Neuronal stem cell (in vitro differentiated cells): ENCODE data around the gene WHRN.
A peak's percentile ranks its signal among the peaks of the same experiment; 100 is the strongest.

Source experiments
- DNase-seq: peaks from one replicate; pipeline ENCODE4 v3.0.0-alpha.2; 2013; ENCODE audit warnings: low spot score
- H2AFZ ChIP-seq: one replicate; pipeline ENCODE4 v1.6.1; 2013; ENCODE audit warnings: mild to moderate bottlenecking, low read length, inconsistent platforms
- H2AK5ac ChIP-seq: 2 replicates; pipeline ENCODE4 v1.6.1; 2013; ENCODE audit warnings: low read depth, mild to moderate bottlenecking, inconsistent platforms, low read length, moderate library complexity, mixed read lengths
- H2BK120ac ChIP-seq: 2 replicates; pipeline ENCODE4 v1.6.1; 2013; ENCODE audit warnings: low read depth, mild to moderate bottlenecking, inconsistent platforms, low read length, moderate library complexity, mixed read lengths
- H2BK12ac ChIP-seq: one replicate; pipeline ENCODE4 v1.6.1; 2013; ENCODE audit warnings: low read length, inconsistent platforms
- H2BK15ac ChIP-seq: 2 replicates; pipeline ENCODE4 v1.6.1; 2013; ENCODE audit warnings: mild to moderate bottlenecking, low read length, inconsistent platforms, mixed read lengths
- H2BK5ac ChIP-seq: one replicate; pipeline ENCODE4 v1.6.1; 2013; ENCODE audit warnings: inconsistent platforms, mild to moderate bottlenecking, low read length, moderate library complexity
- H3K14ac ChIP-seq: one replicate; pipeline ENCODE4 v1.6.1; 2013; ENCODE audit warnings: low read length, inconsistent platforms
- H3K18ac ChIP-seq: 2 replicates; pipeline ENCODE4 v1.6.1; 2013; ENCODE audit warnings: low read length, inconsistent platforms
- H3K23ac ChIP-seq: 2 replicates; pipeline ENCODE4 v1.6.1; 2013; ENCODE audit warnings: low read depth, mild to moderate bottlenecking, mixed read lengths, low read length, inconsistent platforms; ENCODE audit not compliant: poor library complexity
- H3K27ac ChIP-seq: replicated peaks from 3 replicates; pipeline ENCODE4 v1.5.1; 2013; ENCODE audit warnings: low read length, inconsistent platforms
- H3K27me3 ChIP-seq, 3 experiments: 2 replicates each; pipeline ENCODE4 v1.6.1; 2013; ENCODE audit warnings: low read length in 3 of 3, mild to moderate bottlenecking in 2 of 3, inconsistent platforms in 1 of 3, low read depth in 1 of 3, mixed read lengths in 1 of 3, moderate library complexity in 1 of 3; ENCODE audit not compliant: control insufficient read depth in 3 of 3, insufficient read depth in 3 of 3
- H3K36me3 ChIP-seq, 2 donors: replicated peaks in 1 of 2; 2 replicates each; pipeline ENCODE4 v1.6.1; 2013; ENCODE audit warnings: low read length in 2 of 2; ENCODE audit not compliant: control insufficient read depth in 2 of 2, insufficient read depth in 2 of 2
- H3K4ac ChIP-seq: 2 replicates; pipeline ENCODE4 v1.6.1; 2013; ENCODE audit warnings: inconsistent platforms, mild to moderate bottlenecking, low read length, moderate library complexity
- H3K4me1 ChIP-seq, 2 donors: 1 replicate in 1 of 2; 2 replicates in 1 of 2; pipeline ENCODE4 v1.6.1; 2013; ENCODE audit warnings: low read length in 2 of 2, low read depth in 1 of 2; ENCODE audit not compliant: control insufficient read depth in 2 of 2, insufficient read depth in 1 of 2
- H3K4me2 ChIP-seq: one replicate; pipeline ENCODE4 v1.6.1; 2013; ENCODE audit warnings: mild to moderate bottlenecking, low read length, inconsistent platforms; ENCODE audit not compliant: insufficient read depth, poor library complexity, severe bottlenecking
- H3K4me3 ChIP-seq, 2 donors: 2 replicates each; pipeline ENCODE4 v1.5.1; 2013; ENCODE audit warnings: low read length in 2 of 2, mild to moderate bottlenecking in 2 of 2, inconsistent platforms in 1 of 2, moderate library complexity in 1 of 2
- H3K79me1 ChIP-seq: one replicate; pipeline ENCODE4 v1.6.1; 2013; ENCODE audit warnings: low read depth, mild to moderate bottlenecking, inconsistent platforms, low read length, moderate library complexity
- H3K9ac ChIP-seq: one replicate; pipeline ENCODE4 v1.6.1; 2013; ENCODE audit warnings: mild to moderate bottlenecking, low read depth, low read length, inconsistent platforms; ENCODE audit not compliant: poor library complexity
- H3K9me3 ChIP-seq, 2 donors: replicated peaks in 1 of 2; 2 replicates each; pipeline versions ENCODE3 to v1.6.1; 2013; ENCODE audit warnings: low read length in 2 of 2, mild to moderate bottlenecking in 2 of 2, inconsistent platforms in 1 of 2, low read depth in 1 of 2, mixed read lengths in 1 of 2, moderate library complexity in 1 of 2; ENCODE audit not compliant: control insufficient read depth in 2 of 2, insufficient read depth in 1 of 2
- H4K8ac ChIP-seq: one replicate; pipeline ENCODE4 v1.6.1; 2013; ENCODE audit warnings: low read depth, mild to moderate bottlenecking, inconsistent platforms, low read length, moderate library complexity
- H4K91ac ChIP-seq: one replicate; pipeline ENCODE4 v1.6.1; 2013; ENCODE audit warnings: low read length, low read depth, mild to moderate bottlenecking, inconsistent platforms; ENCODE audit not compliant: poor library complexity
- WGBS, 2 donors: extraction: QIAGEN DNeasy Blood & Tissue Kit; methylation state at CpG; one replicate each; pipeline ENCODE4 v1.1.7; 2013; ENCODE audit warnings: missing lambda C conversion rate in 2 of 2, mixed read lengths in 1 of 2; ENCODE audit not compliant: insufficient read length in 2 of 2, insufficient replicate concordance in 1 of 2; ENCODE audit errors: extremely low coverage in 2 of 2; 5-methylcytosine and 5-hydroxymethylcytosine counted together

WHRN gene

GRCh38 chr9:114374936-114375335, 130.3 kb downstream of the WHRN start:
- H3K27ac ChIP-seq: no peak overlapping the region
- H2BK120ac ChIP-seq: no peak overlapping the region
- H3K18ac ChIP-seq: no peak overlapping the region
- no peak overlapping the region for H2BK15ac ChIP-seq
- no peak overlapping the region for H2AFZ ChIP-seq
- no peak for DNase-seq
- H3K27me3 ChIP-seq: no peaks in the 10 kb centered on the region
- H3K14ac ChIP-seq: no peak overlapping the region
- H2AK5ac ChIP-seq: no peak overlapping the region
- H3K79me1 ChIP-seq: no peaks in the 10 kb centered on the region
- WGBS, 2 donors: no CpG with 5 or more reads among the region's 9 CpGs
- no peak overlapping the region for H3K4me3 ChIP-seq
- peaks cover 5 to 29% of the 10 kb centered on the region in 2 donors for H3K36me3 ChIP-seq
- no peaks in the 10 kb centered on the region for H3K9me3 ChIP-seq
- H3K4me1 ChIP-seq: peaks cover 13 to 25% of the 10 kb centered on the region in 2 donors
- no peak overlapping the region for H2BK5ac ChIP-seq
- no peak overlapping the region for H4K91ac ChIP-seq
- no peak overlapping the region for H3K23ac ChIP-seq
- H4K8ac ChIP-seq: no peak overlapping the region
- no peak overlapping the region for H2BK12ac ChIP-seq
- no peak overlapping the region for H3K4me2 ChIP-seq
- H3K4ac ChIP-seq: no peak overlapping the region
- H3K9ac ChIP-seq: no peak overlapping the region

- peaks cover 15 to 25% of the 10 kb centered on the region in 2 donors for H3K4me1 ChIP-seq
- H2BK5ac ChIP-seq: no peak overlapping the region
- H3K9ac ChIP-seq: no peak overlapping the region
- H3K4ac ChIP-seq: no peak overlapping the region
- H3K4me2 ChIP-seq: no peak overlapping the region
- H3K36me3 ChIP-seq: peaks cover 3 to 22% of the 10 kb centered on the region in 2 donors
- H3K9me3 ChIP-seq: no peaks in the 10 kb centered on the region
- DNase-seq: no peak
- H3K23ac ChIP-seq: no peak overlapping the region
- H2BK12ac ChIP-seq: no peak overlapping the region
- H2AK5ac ChIP-seq: no peak overlapping the region
- H2AFZ ChIP-seq: no peak overlapping the region
- no peak overlapping the region for H3K18ac ChIP-seq
- no peak overlapping the region for H3K4me3 ChIP-seq
- H4K91ac ChIP-seq: no peak overlapping the region
- no peak overlapping the region for H2BK120ac ChIP-seq
- WGBS, 2 donors: no CpG with 5 or more reads among the region's 16 CpGs
- H3K27me3 ChIP-seq: no peaks in the 10 kb centered on the region
- H4K8ac ChIP-seq: no peak overlapping the region
- no peak overlapping the region for H2BK15ac ChIP-seq
- H3K27ac ChIP-seq: no peak overlapping the region
- no peak overlapping the region for H3K14ac ChIP-seq
- no peaks in the 10 kb centered on the region for H3K79me1 ChIP-seq
Observed at GRCh38 chr9:114373960-114374730, 131.1 kb downstream of the WHRN start.

- Histone ChIP-seq H2BK15ac (no peak overlapping the region), H3K14ac (no peak overlapping the region), H3K27ac (no peak overlapping the region), H4K91ac (no peak overlapping the region), H3K9ac (no peak overlapping the region), H3K36me3 (peaks cover 4 to 25% of the 10 kb centered on the region in 2 donors), H4K8ac (no peak overlapping the region), H3K79me1 (no peaks in the 10 kb centered on the region), H3K18ac (peak overlapping the region; percentile 35), H2BK12ac (no peak overlapping the region), H2BK5ac (no peak overlapping the region), H3K4ac (no peak overlapping the region), H3K27me3 (no peaks in the 10 kb centered on the region), H3K4me3 (no peak overlapping the region), H3K23ac (peak overlapping the region; percentile 44), H3K9me3 (no peaks in the 10 kb centered on the region), H2AFZ (no peak overlapping the region), H2BK120ac (peak overlapping the region; percentile 0), H2AK5ac (no peak overlapping the region), H3K4me2 (no peak overlapping the region), H3K4me1 (peaks cover 15 to 25% of the 10 kb centered on the region in 2 donors)
- DNase-seq: no peak
- no CpG with 5 or more reads among the region's 9 CpGs for WGBS, 2 donors
Observed at GRCh38 chr9:114372921-114373448, 132.3 kb downstream of the WHRN start.
